ENCODE measurements around the gene CATSPERD. TPM values are rescaled to one million over a fixed set of nuclear protein-coding genes. Genes with fewer than 3 reads are reported as not detected.
A peak's percentile ranks its signal among the peaks of the same experiment; 100 is the strongest.

CATSPERD gene
- total and polyA plus RNA-seq, 9 of the 15 experiments (the other 6 are each of a cell fraction or from before 2014, with no cell fraction given), result not detected

DNA sequence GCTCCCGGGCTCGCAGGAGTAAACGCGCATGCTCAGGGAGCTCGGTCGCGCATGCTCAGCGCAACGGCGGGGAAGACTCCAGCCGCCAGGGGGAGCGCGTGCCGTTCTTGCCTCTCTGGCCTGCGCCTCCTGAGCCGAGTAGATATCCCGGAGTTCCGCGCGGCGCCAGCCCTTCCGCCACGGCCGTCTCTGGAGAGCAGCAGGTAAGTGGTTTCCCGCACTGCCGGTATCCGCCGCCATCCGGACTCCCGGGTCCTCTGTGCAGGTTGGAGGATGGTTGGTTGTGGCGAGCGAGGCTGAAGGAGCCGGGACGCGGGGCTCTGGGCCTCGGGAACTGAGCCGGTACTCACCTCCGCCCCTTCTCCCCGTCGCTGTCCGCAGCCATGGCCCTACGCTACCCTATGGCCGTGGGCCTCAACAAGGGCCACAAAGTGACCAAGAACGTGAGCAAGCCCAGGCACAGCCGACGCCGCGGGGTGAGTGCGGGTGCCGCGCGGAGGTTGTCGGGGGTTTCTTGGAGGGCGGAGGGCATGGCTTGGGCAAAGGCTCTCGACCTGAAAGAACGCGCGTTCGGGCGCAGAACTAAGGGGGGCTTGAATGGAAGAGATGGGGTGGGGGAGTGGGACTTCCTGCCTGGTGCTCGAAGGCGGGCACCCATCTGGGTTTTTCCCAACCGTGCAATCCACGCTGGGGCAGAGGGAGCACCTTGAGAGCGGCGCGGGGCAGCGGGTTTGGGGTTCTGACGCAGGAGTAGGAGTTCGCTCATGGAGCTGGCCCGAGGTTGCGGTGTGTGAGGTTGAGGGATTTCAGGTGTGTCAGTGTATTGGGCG lies 30.1 kb upstream of the CATSPERD start, which contains the start of gene RPL36 (continued):
- TF ChIP-seq, protein P1, sequence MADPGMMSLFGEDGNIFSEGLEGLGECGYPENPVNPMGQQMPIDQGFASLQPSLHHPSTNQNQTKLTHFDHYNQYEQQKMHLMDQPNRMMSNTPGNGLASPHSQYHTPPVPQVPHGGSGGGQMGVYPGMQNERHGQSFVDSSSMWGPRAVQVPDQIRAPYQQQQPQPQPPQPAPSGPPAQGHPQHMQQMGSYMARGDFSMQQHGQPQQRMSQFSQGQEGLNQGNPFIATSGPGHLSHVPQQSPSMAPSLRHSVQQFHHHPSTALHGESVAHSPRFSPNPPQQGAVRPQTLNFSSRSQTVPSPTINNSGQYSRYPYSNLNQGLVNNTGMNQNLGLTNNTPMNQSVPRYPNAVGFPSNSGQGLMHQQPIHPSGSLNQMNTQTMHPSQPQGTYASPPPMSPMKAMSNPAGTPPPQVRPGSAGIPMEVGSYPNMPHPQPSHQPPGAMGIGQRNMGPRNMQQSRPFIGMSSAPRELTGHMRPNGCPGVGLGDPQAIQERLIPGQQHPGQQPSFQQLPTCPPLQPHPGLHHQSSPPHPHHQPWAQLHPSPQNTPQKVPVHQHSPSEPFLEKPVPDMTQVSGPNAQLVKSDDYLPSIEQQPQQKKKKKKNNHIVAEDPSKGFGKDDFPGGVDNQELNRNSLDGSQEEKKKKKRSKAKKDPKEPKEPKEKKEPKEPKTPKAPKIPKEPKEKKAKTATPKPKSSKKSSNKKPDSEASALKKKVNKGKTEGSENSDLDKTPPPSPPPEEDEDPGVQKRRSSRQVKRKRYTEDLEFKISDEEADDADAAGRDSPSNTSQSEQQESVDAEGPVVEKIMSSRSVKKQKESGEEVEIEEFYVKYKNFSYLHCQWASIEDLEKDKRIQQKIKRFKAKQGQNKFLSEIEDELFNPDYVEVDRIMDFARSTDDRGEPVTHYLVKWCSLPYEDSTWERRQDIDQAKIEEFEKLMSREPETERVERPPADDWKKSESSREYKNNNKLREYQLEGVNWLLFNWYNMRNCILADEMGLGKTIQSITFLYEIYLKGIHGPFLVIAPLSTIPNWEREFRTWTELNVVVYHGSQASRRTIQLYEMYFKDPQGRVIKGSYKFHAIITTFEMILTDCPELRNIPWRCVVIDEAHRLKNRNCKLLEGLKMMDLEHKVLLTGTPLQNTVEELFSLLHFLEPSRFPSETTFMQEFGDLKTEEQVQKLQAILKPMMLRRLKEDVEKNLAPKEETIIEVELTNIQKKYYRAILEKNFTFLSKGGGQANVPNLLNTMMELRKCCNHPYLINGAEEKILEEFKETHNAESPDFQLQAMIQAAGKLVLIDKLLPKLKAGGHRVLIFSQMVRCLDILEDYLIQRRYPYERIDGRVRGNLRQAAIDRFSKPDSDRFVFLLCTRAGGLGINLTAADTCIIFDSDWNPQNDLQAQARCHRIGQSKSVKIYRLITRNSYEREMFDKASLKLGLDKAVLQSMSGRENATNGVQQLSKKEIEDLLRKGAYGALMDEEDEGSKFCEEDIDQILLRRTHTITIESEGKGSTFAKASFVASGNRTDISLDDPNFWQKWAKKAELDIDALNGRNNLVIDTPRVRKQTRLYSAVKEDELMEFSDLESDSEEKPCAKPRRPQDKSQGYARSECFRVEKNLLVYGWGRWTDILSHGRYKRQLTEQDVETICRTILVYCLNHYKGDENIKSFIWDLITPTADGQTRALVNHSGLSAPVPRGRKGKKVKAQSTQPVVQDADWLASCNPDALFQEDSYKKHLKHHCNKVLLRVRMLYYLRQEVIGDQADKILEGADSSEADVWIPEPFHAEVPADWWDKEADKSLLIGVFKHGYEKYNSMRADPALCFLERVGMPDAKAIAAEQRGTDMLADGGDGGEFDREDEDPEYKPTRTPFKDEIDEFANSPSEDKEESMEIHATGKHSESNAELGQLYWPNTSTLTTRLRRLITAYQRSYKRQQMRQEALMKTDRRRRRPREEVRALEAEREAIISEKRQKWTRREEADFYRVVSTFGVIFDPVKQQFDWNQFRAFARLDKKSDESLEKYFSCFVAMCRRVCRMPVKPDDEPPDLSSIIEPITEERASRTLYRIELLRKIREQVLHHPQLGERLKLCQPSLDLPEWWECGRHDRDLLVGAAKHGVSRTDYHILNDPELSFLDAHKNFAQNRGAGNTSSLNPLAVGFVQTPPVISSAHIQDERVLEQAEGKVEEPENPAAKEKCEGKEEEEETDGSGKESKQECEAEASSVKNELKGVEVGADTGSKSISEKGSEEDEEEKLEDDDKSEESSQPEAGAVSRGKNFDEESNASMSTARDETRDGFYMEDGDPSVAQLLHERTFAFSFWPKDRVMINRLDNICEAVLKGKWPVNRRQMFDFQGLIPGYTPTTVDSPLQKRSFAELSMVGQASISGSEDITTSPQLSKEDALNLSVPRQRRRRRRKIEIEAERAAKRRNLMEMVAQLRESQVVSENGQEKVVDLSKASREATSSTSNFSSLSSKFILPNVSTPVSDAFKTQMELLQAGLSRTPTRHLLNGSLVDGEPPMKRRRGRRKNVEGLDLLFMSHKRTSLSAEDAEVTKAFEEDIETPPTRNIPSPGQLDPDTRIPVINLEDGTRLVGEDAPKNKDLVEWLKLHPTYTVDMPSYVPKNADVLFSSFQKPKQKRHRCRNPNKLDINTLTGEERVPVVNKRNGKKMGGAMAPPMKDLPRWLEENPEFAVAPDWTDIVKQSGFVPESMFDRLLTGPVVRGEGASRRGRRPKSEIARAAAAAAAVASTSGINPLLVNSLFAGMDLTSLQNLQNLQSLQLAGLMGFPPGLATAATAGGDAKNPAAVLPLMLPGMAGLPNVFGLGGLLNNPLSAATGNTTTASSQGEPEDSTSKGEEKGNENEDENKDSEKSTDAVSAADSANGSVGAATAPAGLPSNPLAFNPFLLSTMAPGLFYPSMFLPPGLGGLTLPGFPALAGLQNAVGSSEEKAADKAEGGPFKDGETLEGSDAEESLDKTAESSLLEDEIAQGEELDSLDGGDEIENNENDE (IDR thresholded peaks at IDR 0.05; ENCODE audit: low read depth, low read length), result no peak
- TF ChIP-seq, protein P2, sequence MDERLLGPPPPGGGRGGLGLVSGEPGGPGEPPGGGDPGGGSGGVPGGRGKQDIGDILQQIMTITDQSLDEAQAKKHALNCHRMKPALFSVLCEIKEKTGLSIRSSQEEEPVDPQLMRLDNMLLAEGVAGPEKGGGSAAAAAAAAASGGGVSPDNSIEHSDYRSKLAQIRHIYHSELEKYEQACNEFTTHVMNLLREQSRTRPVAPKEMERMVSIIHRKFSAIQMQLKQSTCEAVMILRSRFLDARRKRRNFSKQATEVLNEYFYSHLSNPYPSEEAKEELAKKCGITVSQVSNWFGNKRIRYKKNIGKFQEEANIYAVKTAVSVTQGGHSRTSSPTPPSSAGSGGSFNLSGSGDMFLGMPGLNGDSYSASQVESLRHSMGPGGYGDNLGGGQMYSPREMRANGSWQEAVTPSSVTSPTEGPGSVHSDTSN (CRISPR knock-in tag; IDR thresholded peaks at IDR 0.05; ENCODE audit: low read depth), result no peak
- TF ChIP-seq, protein P2 (tag; conservative IDR thresholded peaks at IDR 0.05; ENCODE audit: low read depth), result no peak
- TF ChIP-seq XRCC5 (IDR thresholded peaks at IDR 0.05; ENCODE audit: low read depth, low read length) (peak; percentile 93), EP400 (IDR thresholded peaks at IDR 0.05) (peak; percentile 99), MCM7 (IDR thresholded peaks at IDR 0.05) (no peak), FIP1L1 (IDR thresholded peaks at IDR 0.05; ENCODE audit: low read depth, low read length, poor library complexity, severe bottlenecking) (peak; percentile 100), TCFL5 (CRISPR knock-in tag; conservative IDR thresholded peaks at IDR 0.05) (no peak), NR4A1 (CRISPR knock-in tag; IDR thresholded peaks at IDR 0.05) (no peak), NR4A1 (tag; IDR thresholded peaks at IDR 0.05) (0 out of 2 replicates have a peak, but pooled peaks have one; percentile 58), PRMT5 (CRISPR knock-in tag; IDR thresholded peaks at IDR 0.05) (no peak)
- TF ChIP-seq, protein P3, sequence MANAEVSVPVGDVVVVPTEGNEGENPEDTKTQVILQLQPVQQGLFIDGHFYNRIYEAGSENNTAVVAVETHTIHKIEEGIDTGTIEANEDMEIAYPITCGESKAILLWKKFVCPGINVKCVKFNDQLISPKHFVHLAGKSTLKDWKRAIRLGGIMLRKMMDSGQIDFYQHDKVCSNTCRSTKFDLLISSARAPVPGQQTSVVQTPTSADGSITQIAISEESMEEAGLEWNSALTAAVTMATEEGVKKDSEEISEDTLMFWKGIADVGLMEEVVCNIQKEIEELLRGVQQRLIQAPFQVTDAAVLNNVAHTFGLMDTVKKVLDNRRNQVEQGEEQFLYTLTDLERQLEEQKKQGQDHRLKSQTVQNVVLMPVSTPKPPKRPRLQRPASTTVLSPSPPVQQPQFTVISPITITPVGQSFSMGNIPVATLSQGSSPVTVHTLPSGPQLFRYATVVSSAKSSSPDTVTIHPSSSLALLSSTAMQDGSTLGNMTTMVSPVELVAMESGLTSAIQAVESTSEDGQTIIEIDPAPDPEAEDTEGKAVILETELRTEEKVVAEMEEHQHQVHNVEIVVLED (CRISPR knock-in tag; IDR thresholded peaks at IDR 0.05), result peak; percentile 24; the same call in 1 of the 2 replicates

Data from K562 (cell line).